GM21576 (cell line): ENCODE data around the gene XPA.

Experiments
- ATAC-seq: cut with Tn5 transposase; IDR thresholded peaks from one replicate; pipeline ENCODE4 v1.9.1; 2021; ENCODE audit warnings: mild to moderate bottlenecking, moderate library complexity; ENCODE audit not compliant: unreplicated experiment

XPA gene

GRCh38 chr9:97659771-97660170, 37.4 kb downstream of the XPA start:
- no peak for ATAC-seq

GRCh38 chr9:97658707-97659106, 38.4 kb downstream of the XPA start:
- no peak for ATAC-seq

- no peak for ATAC-seq
Measured at GRCh38 chr9:97651646-97652045, 45.5 kb downstream of the XPA start.

GRCh38 chr9:97647996-97648395, 49.1 kb downstream of the XPA start:
- ATAC-seq, result no peak

GRCh38 chr9:97645720-97646119, 51.4 kb downstream of the XPA start:
- ATAC-seq, result no peak

GRCh38 chr9:97640325-97640724, 56.8 kb downstream of the XPA start:
- ATAC-seq, result no peak

- no peak for ATAC-seq
Measured at GRCh38 chr9:97638666-97639065, 58.5 kb downstream of the XPA start.

- no peak for ATAC-seq
Measured at GRCh38 chr9:97636903-97637302, 60.2 kb downstream of the XPA start.

GRCh38 chr9:97635026-97635425, 62.1 kb downstream of the XPA start:
- no peak for ATAC-seq

- ATAC-seq, result peak; percentile 0
Measured at GRCh38 chr9:97633859-97634490, 63.2 kb downstream of the XPA start.

GRCh38 chr9:97632985-97633858, 63.9 kb downstream of the XPA start, which contains the start of the genes NCBP1 and TSTD2:
TSS of gene NCBP1 (plus strand) at chr9:97633821. CDS start at chr9:97633882, 61 bp downstream.
TSS of gene TSTD2 (minus strand) at chr9:97633368. CDS start at chr9:97627562, 5,806 bp downstream.
- ATAC-seq, result peak; percentile 87

- ATAC-seq, result peak; percentile 1
Measured at GRCh38 chr9:97632248-97632984, 64.7 kb downstream of the XPA start.

- ATAC-seq, result no peak
Measured at GRCh38 chr9:97630591-97630990, 66.5 kb downstream of the XPA start.

GRCh38 chr9:97629156-97629555, 68.0 kb downstream of the XPA start:
- ATAC-seq, result no peak

GRCh38 chr9:97628668-97629067, 68.5 kb downstream of the XPA start:
- no peak for ATAC-seq

- ATAC-seq, result no peak
Measured at GRCh38 chr9:97627624-97628023, 69.5 kb downstream of the XPA start.

GRCh38 chr9:97625620-97626019, 71.5 kb downstream of the XPA start:
- no peak for ATAC-seq
